GM12801 (cell line): ENCODE data around the gene SLC13A3.

ENCODE experiments used
- CTCF ChIP-seq: IDR thresholded peaks from one replicate; pipeline ENCODE4 v1.5.1; 2011; ENCODE audit warnings: control low read depth; ENCODE audit not compliant: insufficient read length; ENCODE audit errors: extremely low read depth

The SLC13A3 gene

GRCh38 chr20:46571418-46571817 lies 79.8 kb downstream of the SLC13A3 start:
- no peak for TF ChIP-seq CTCF

GRCh38 chr20:46570956-46571355 lies 80.3 kb downstream of the SLC13A3 start:
- TF ChIP-seq CTCF, result no peak

- no peak for TF ChIP-seq CTCF
Observed at GRCh38 chr20:46569961-46570360, 81.3 kb downstream of the SLC13A3 start.

GRCh38 chr20:46568570-46569129 lies 82.6 kb downstream of the SLC13A3 start:
- TF ChIP-seq CTCF, result no peak

GRCh38 chr20:46566125-46566524 lies 85.1 kb downstream of the SLC13A3 start:
- TF ChIP-seq CTCF, result no peak

GRCh38 chr20:46564241-46564957 lies 86.9 kb downstream of the SLC13A3 start:
- TF ChIP-seq CTCF, result no peak

GRCh38 chr20:46563860-46564221 lies 87.4 kb downstream of the SLC13A3 start:
- TF ChIP-seq CTCF, result no peak
